LNCaP clone FGC (cell line): Measurements from ENCODE around the gene SIPA1L3.

Experiments
- DNase-seq: peaks from one replicate; pipeline ENCODE4 v3.0.0-alpha.2; 2011; ENCODE audit warnings: low read depth
- H3K4me3 ChIP-seq: 2 replicates; pipeline ENCODE4 v1.5.1; 2011; ENCODE audit warnings: mild to moderate bottlenecking, low read depth, low read length, control low read depth
- TF ChIP-seq, protein P1 (sequence below): IDR thresholded peaks from 2 replicates; pipeline ENCODE4 v1.5.1; 2012; ENCODE audit warnings: mild to moderate bottlenecking; ENCODE audit not compliant: control insufficient read depth, insufficient read depth; ENCODE audit errors: extremely low read depth

Gene SIPA1L3

DNA sequence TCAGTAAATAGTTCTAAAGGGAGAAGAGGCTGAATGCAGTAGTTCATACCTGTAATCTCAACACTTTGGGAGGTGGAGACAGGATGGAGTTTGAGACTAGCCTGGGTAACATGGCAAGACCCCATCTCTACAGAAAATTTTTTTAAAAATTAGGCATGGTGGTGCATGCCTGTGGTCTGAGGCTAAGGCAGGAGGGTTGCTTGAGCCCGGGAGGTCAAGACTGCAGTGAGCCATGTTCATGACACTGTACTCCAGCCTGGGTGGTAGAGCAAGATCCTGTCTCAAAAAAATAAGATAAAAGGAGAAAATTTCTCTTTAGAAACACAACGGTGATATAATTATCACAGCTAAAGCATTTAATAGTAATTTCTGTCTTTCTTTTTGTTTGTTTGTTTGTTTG lies 57.1 kb downstream of the SIPA1L3 start:
- TF ChIP-seq, protein P1, sequence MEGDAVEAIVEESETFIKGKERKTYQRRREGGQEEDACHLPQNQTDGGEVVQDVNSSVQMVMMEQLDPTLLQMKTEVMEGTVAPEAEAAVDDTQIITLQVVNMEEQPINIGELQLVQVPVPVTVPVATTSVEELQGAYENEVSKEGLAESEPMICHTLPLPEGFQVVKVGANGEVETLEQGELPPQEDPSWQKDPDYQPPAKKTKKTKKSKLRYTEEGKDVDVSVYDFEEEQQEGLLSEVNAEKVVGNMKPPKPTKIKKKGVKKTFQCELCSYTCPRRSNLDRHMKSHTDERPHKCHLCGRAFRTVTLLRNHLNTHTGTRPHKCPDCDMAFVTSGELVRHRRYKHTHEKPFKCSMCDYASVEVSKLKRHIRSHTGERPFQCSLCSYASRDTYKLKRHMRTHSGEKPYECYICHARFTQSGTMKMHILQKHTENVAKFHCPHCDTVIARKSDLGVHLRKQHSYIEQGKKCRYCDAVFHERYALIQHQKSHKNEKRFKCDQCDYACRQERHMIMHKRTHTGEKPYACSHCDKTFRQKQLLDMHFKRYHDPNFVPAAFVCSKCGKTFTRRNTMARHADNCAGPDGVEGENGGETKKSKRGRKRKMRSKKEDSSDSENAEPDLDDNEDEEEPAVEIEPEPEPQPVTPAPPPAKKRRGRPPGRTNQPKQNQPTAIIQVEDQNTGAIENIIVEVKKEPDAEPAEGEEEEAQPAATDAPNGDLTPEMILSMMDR: no peak
- H3K4me3 ChIP-seq: no peak overlapping the region
- DNase-seq: no peak

GRCh38 chr19:37966211-37966661 lies 59.2 kb downstream of the SIPA1L3 start:
- TF ChIP-seq, protein P1: no peak
- H3K4me3 ChIP-seq: no peak overlapping the region
- DNase-seq: no peak

DNA sequence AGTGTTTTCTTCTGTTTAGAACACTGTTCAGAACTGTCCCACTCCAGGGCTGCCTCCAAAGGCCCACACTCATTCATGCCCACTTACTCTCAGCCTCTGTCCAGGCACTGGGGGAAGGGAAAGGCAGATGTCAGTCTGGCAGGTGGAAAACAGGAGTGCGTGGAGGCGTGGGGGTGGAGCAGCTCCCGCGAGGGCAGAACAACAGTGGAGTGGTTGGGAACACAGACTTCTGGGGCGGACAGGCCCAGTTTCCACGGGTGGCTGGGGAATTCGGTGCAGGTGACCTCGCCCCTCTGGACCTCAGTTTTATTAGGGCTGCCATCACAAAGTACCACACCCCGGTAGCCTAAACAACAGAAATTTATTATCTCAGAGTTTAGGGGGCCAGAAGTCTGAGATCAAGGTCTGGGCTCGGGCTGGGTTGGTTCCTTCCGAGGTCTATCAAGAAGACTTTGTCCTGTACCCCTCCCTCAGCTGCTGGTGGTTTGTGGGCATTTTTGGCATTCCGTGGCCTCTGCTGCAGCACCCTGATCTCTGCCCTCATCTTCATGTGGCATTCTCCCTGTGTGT lies 59.7 kb downstream of the SIPA1L3 start:
- no peak for DNase-seq
- H3K4me3 ChIP-seq: no peak overlapping the region
- TF ChIP-seq, protein P1: no peak

DNA sequence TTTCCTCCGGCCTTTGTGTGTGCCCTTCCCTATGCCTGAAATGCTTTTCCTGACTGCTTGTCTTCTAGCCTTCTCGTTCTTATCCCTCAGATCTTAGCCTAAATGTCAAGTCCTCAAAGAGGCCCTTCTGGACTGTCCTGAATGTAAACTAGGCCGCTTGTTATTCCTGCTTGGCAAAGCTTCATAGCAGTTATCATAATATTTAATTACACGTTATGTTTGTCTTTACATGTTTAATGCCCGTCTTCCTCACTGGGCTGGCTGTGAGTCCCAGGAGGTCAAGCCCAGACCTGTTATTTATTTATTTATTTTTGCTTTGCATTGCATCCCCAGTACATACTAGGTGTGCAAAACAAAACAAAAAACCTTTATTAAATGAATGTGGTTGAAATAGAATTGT lies 62.7 kb downstream of the SIPA1L3 start:
- TF ChIP-seq, protein P1: no peak
- peak; percentile 96 for DNase-seq

GRCh38 chr19:37970699-37971098 lies 63.7 kb downstream of the SIPA1L3 start:
- DNase-seq: no peak
- H3K4me3 ChIP-seq: no peak overlapping the region
- TF ChIP-seq, protein P1: no peak

More for the DNA sequence above, 62.7 kb downstream of the SIPA1L3 start:
- no peak overlapping the region for H3K4me3 ChIP-seq

DNA sequence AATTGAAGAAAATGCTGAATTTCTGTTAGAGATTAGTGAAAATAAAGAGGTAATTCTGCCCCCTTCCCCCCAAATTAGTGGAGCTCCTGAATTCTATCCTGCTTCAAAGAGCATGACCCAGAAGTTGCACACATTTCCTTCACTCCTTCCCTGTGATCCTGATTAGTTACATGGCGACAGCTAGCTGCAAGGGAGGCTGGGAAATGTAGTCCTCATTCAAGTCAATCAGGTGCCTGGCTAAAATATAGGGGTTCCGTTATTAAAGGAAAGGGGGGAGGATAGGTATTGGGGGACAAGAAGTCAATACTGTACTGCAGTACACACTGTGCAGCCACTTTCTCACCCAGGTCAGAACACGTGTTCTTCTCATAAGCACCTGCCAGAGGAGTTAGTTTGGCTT lies 65.8 kb downstream of the SIPA1L3 start:
- TF ChIP-seq, protein P1: no peak
- no peak for DNase-seq
- no peak overlapping the region for H3K4me3 ChIP-seq

GRCh38 chr19:37973666-37974065 lies 66.7 kb downstream of the SIPA1L3 start:
- DNase-seq: no peak
- no peak overlapping the region for H3K4me3 ChIP-seq
- TF ChIP-seq, protein P1: no peak
